Activated B cell treated with CpG ODN at 0.5 μM for 24 hours (primary cell): ENCODE results near the gene FADS6. TPM values are rescaled to one million over a fixed set of nuclear protein-coding genes. Genes with fewer than 3 reads are reported as not detected.

Experiments
- ATAC-seq: fragments of 200-7000 bp; cut with Tn5 transposase; one replicate; pipeline ENCODE4 v1.10.0; 2021; ENCODE audit warnings: low read depth, mild to moderate bottlenecking, moderate library complexity
- CTCF ChIA-PET: fragments of 350-600 bp; sonication (Branson Sonifier 250); formaldehyde crosslinking; loops from one replicate; lab custom pipeline; 2021; ENCODE audit warnings: antibody characterized with exemption; lab: Charles Lee
- POLR2A ChIA-PET: fragments of 350-600 bp; sonication (Branson Sonifier 250); formaldehyde crosslinking; loops from one replicate; lab custom pipeline; 2021; ENCODE audit warnings: antibody characterized with exemption; lab: Charles Lee
- DNase-seq: peaks from one replicate; pipeline ENCODE4 v3.0.0; 2022
- H3K27ac Mint-ChIP-seq: one replicate; pipeline ENCODE4 v1.8.0; 2020; ENCODE audit warnings: mixed read lengths
- H3K27me3 Mint-ChIP-seq: one replicate; pipeline ENCODE4 v1.8.0; 2021; ENCODE audit warnings: mixed read lengths
- H3K36me3 Mint-ChIP-seq: one replicate; pipeline ENCODE4 v1.8.0; 2021; ENCODE audit warnings: low read depth, mixed read lengths
- H3K4me1 Mint-ChIP-seq: one replicate; pipeline ENCODE4 v1.8.0; 2021; ENCODE audit warnings: mixed read lengths
- H3K4me3 Mint-ChIP-seq: one replicate; pipeline ENCODE4 v1.8.0; 2020; ENCODE audit warnings: mild to moderate bottlenecking, mixed read lengths
- H3K9me3 Mint-ChIP-seq: one replicate; pipeline ENCODE4 v1.8.0; 2020; ENCODE audit warnings: mixed read lengths
- CTCF ChIP-seq: fragments of 200-600 bp; IDR thresholded peaks from one replicate; pipeline ENCODE4 v1.8.0; 2022; ENCODE audit warnings: antibody characterized with exemption, mild to moderate bottlenecking
- intact Hi-C: fragments of 100-400 bp; cut with micrococcal nuclease; formaldehyde crosslinking; loops from one replicate; pipeline ENCODE4 v1.15.1; 2024
- total RNA-seq: library from RNA; stranded (reverse); gene quantifications from 2 replicates; pipeline ENCODE4 v1.2.3, GENCODE V29; 2022

FADS6 gene
- total RNA-seq, 1 donor from 2014 or later: not detected

GRCh38 chr17:74857191-74857590 is 36.2 kb downstream of the FADS6 start:
- no peak overlapping the region for H3K4me3 Mint-ChIP-seq
- no peaks in the 10 kb centered on the region for H3K36me3 Mint-ChIP-seq
- no peaks in the 10 kb centered on the region for H3K9me3 Mint-ChIP-seq
- H3K4me1 Mint-ChIP-seq: peaks cover 31% of the 10 kb centered on the region
- DNase-seq (no peak), ATAC-seq (no peak)
- ChIA-PET POLR2A (interaction anchor here (1.7 kb wide), 1 partner anchor 16 kb away, joined by 6 read pairs; the partner anchor contains the start of gene FDXR), CTCF (no interaction called here)
- TF ChIP-seq CTCF: no peak
- no peak overlapping the region for H3K27ac Mint-ChIP-seq
- intact Hi-C loops: no loop called here
- H3K27me3 Mint-ChIP-seq: peaks cover 66% of the 10 kb centered on the region

- ATAC-seq (no peak), DNase-seq (no peak)
- intact Hi-C loops: no loop called here
- ChIA-PET CTCF (no interaction called here), POLR2A (interaction anchor here (1.8 kb wide), 1 partner anchor 17 kb away, joined by 6 read pairs; the partner anchor contains the start of gene FDXR)
- Mint-ChIP-seq H3K4me1 (peaks cover 26% of the 10 kb centered on the region), H3K36me3 (no peaks in the 10 kb centered on the region), H3K4me3 (no peak overlapping the region), H3K27me3 (peaks cover 67% of the 10 kb centered on the region), H3K9me3 (no peaks in the 10 kb centered on the region), H3K27ac (no peak overlapping the region)
- TF ChIP-seq CTCF: no peak
Measured at GRCh38 chr17:74856112-74856511, 37.3 kb downstream of the FADS6 start.

GRCh38 chr17:74855323-74855722 is 38.1 kb downstream of the FADS6 start:
- intact Hi-C loops: no loop called here
- no peak for TF ChIP-seq CTCF
- H3K9me3 Mint-ChIP-seq: no peaks in the 10 kb centered on the region
- peaks cover 74% of the 10 kb centered on the region for H3K27me3 Mint-ChIP-seq
- ChIA-PET POLR2A (interaction anchor here (1.8 kb wide), 1 partner anchor 18 kb away, joined by 6 read pairs; the partner anchor contains the start of gene FDXR), CTCF (interaction anchor here (1.6 kb wide), 1 partner anchor 64 kb away, joined by 3 read pairs; no protein-coding TSS in a partner anchor)
- no peaks in the 10 kb centered on the region for H3K36me3 Mint-ChIP-seq
- peaks cover 18% of the 10 kb centered on the region for H3K4me1 Mint-ChIP-seq
- DNase-seq: no peak
- H3K4me3 Mint-ChIP-seq: no peak overlapping the region
- ATAC-seq: no peak
- no peak overlapping the region for H3K27ac Mint-ChIP-seq

GRCh38 chr17:74854792-74855191 is 38.6 kb downstream of the FADS6 start:
- ChIA-PET CTCF (interaction anchor here (1.6 kb wide), 1 partner anchor 63 kb away, joined by 3 read pairs; no protein-coding TSS in a partner anchor), POLR2A (interaction anchor here (1.8 kb wide), 1 partner anchor 18 kb away, joined by 6 read pairs; the partner anchor contains the start of gene FDXR)
- ATAC-seq (no peak), DNase-seq (no peak)
- Mint-ChIP-seq H3K27me3 (peaks cover 71% of the 10 kb centered on the region), H3K4me3 (no peak overlapping the region), H3K9me3 (no peaks in the 10 kb centered on the region), H3K27ac (no peak overlapping the region), H3K4me1 (peaks cover 14% of the 10 kb centered on the region), H3K36me3 (no peaks in the 10 kb centered on the region)
- intact Hi-C loops: no loop called here
- no peak for TF ChIP-seq CTCF

- ATAC-seq (no peak), DNase-seq (no peak)
- no peak for TF ChIP-seq CTCF
- intact Hi-C loops: no loop called here
- Mint-ChIP-seq H3K4me1 (peaks cover 9% of the 10 kb centered on the region), H3K36me3 (no peaks in the 10 kb centered on the region), H3K27ac (no peak overlapping the region), H3K9me3 (no peaks in the 10 kb centered on the region), H3K27me3 (peaks cover 65% of the 10 kb centered on the region), H3K4me3 (no peak overlapping the region)
- CTCF ChIA-PET: interaction anchor here (1.6 kb wide), 1 partner anchor 62 kb away, joined by 3 read pairs; no protein-coding TSS in a partner anchor
- POLR2A ChIA-PET: no interaction called here
Measured at GRCh38 chr17:74853669-74854068, 39.8 kb downstream of the FADS6 start.
